A549 (cell line): Measurements from ENCODE around the gene CFH. TPM values are rescaled to one million over a fixed set of nuclear protein-coding genes. Genes with fewer than 3 reads are reported as not detected.

Experiments
- ATAC-seq, 2 experiments: fragments of 200-7000 bp in 1 of 2; fragments of >200 bp in 1 of 2; cut with Nextera tagmentation in 1 of 2; cut with Tn5 transposase in 1 of 2; 3 replicates each; pipeline versions ENCODE4 v1.8.0 to v1.9.1; 2018 to 2020; ENCODE audit warnings: mild to moderate bottlenecking in 1 of 2, moderate library complexity in 1 of 2
- CTCF ChIA-PET: fragments of 300-600 bp; sonication (Branson Sonifier 250); formaldehyde crosslinking; extraction: SDS; loops from one replicate; lab custom pipeline; 2021; ENCODE audit warnings: antibody characterized with exemption, inconsistent platforms; lab: Yijun Ruan, JAX
- POLR2A ChIA-PET: fragments of 350-600 bp; formaldehyde crosslinking; extraction: SDS; loops from one replicate; lab custom pipeline; 2021; ENCODE audit warnings: antibody characterized with exemption, inconsistent platforms; lab: Yijun Ruan, JAX
- DNase-seq, 2 experiments: peaks; one replicate each; pipeline versions ENCODE4 v3.0.0 to v3.0.0-alpha.2; 2011 to 2016; ENCODE audit warnings: low read depth in 1 of 2, low spot score in 1 of 2
- FAIRE-seq: peaks from 2 replicates; lab custom pipeline; 2011; peaks lifted over from hg19 to GRCh38; lab: Jason Lieb, UNC
- H3K27ac ChIP-seq, 2 experiments: fragments of >200 bp; sonication (Bioruptor Twin); formaldehyde crosslinking; 3 replicates each; pipeline ENCODE4 v1.5.1; 2016 to 2017
- H3K4me1 ChIP-seq: fragments of >200 bp; sonication (Bioruptor Twin); formaldehyde crosslinking; 3 replicates; pipeline ENCODE4 v1.6.1; 2016
- H3K4me2 ChIP-seq: fragments of >200 bp; sonication (Bioruptor Twin); formaldehyde crosslinking; 3 replicates; pipeline ENCODE4 v1.6.1; 2016
- H3K4me3 ChIP-seq: fragments of >200 bp; sonication (Bioruptor Twin); formaldehyde crosslinking; 3 replicates; pipeline ENCODE4 v1.5.1; 2016
- H3K9me3 ChIP-seq: fragments of >200 bp; sonication (Bioruptor Twin); formaldehyde crosslinking; 3 replicates; pipeline ENCODE4 v1.6.1; 2016
- BCL3 ChIP-seq: fragments of >200 bp; sonication (Bioruptor Twin); formaldehyde crosslinking; IDR thresholded peaks from 3 replicates; pipeline ENCODE4 v1.6.1; 2016
- CEBPB ChIP-seq, 2 experiments: fragments of >200 bp in 1 of 2; sonication (Bioruptor Twin) in 1 of 2; formaldehyde crosslinking in 1 of 2; IDR thresholded peaks; 2 replicates each; pipeline ENCODE4 v1.6.1; 2012 to 2016
- CTCF ChIP-seq: fragments of >200 bp; sonication (Bioruptor Twin); formaldehyde crosslinking; IDR thresholded peaks from 3 replicates; pipeline ENCODE4 v1.5.1; 2016
- ELK1 ChIP-seq: fragments of 150-350 bp; IDR thresholded peaks from 2 replicates; pipeline ENCODE4 v1.6.1; 2014; ENCODE audit warnings: low read depth, mild to moderate bottlenecking, low read length
- FOSL2 ChIP-seq, 2 experiments: fragments of 450-650 bp in 1 of 2; fragments of >200 bp in 1 of 2; sonication (Bioruptor Twin) in 1 of 2; formaldehyde crosslinking; IDR thresholded peaks; 2 replicates each; pipeline versions ENCODE4 v1.5.0 to v1.6.1; 2016 to 2020; ENCODE audit warnings: mild to moderate bottlenecking in 1 of 2, moderate library complexity in 1 of 2
- HDAC2 ChIP-seq: fragments of 200-600 bp; sonication (generic); IDR thresholded peaks from 2 replicates; pipeline ENCODE4 v1.6.1; 2016
- HMGXB4 ChIP-seq: fragments of 250-450 bp; sonication (Bioruptor Pico); IDR thresholded peaks from 2 replicates; pipeline ENCODE4 v1.5.0; 2021; ENCODE audit warnings: mild to moderate bottlenecking, moderate library complexity, borderline replicate concordance
- HOXB5 ChIP-seq: fragments of 250-450 bp; sonication (Bioruptor Pico); IDR thresholded peaks from 2 replicates; pipeline ENCODE4 v1.5.0; 2020; ENCODE audit warnings: mild to moderate bottlenecking, moderate library complexity
- NPAS2 ChIP-seq: fragments of 250-450 bp; sonication (Bioruptor Pico); IDR thresholded peaks from 2 replicates; pipeline ENCODE4 v1.8.0; 2022; ENCODE audit warnings: mild to moderate bottlenecking, moderate library complexity, borderline replicate concordance
- PBX3 ChIP-seq: IDR thresholded peaks from 2 replicates; pipeline ENCODE4 v1.6.1; 2012
- POLR2A ChIP-seq: IDR thresholded peaks from 2 replicates; pipeline ENCODE4 v1.6.1; 2012; ENCODE audit warnings: mild to moderate bottlenecking, low read length
- RAD21 ChIP-seq, 2 experiments: fragments of >200 bp in 1 of 2; sonication (Bioruptor Twin) in 1 of 2; formaldehyde crosslinking in 1 of 2; IDR thresholded peaks in 1 of 2; conservative IDR thresholded peaks in 1 of 2; 2 replicates in 1 of 2; 3 replicates in 1 of 2; pipeline ENCODE4 v1.6.1; 2012 to 2018; ENCODE audit warnings: inconsistent platforms in 1 of 2
- REST ChIP-seq: fragments of 200-600 bp; sonication (generic); IDR thresholded peaks from 2 replicates; pipeline ENCODE4 v1.6.1; 2016; ENCODE audit warnings: antibody characterized with exemption, mild to moderate bottlenecking, moderate library complexity
- USF2 ChIP-seq: fragments of 450-650 bp; IDR thresholded peaks from 2 replicates; pipeline ENCODE4 v1.6.1; 2014; ENCODE audit warnings: antibody characterized with exemption
- ZNF302 ChIP-seq: fragments of 250-450 bp; sonication (Bioruptor Pico); IDR thresholded peaks from 2 replicates; pipeline ENCODE4 v1.9.0; 2021; ENCODE audit warnings: inconsistent platforms, mild to moderate bottlenecking, moderate library complexity
- ZSCAN20 ChIP-seq: fragments of 250-450 bp; sonication (Bioruptor Pico); IDR thresholded peaks from 2 replicates; pipeline ENCODE4 v1.8.0; 2022; ENCODE audit warnings: mild to moderate bottlenecking, moderate library complexity
- WGBS: methylation state at CpG from one replicate; pipeline ENCODE4 v1.1.6; 2017; ENCODE audit errors: missing lambda C conversion rate; 5-methylcytosine and 5-hydroxymethylcytosine counted together
- polyA minus RNA-seq: library from RNA; depleted of rRNA, polyadenylated mRNA; stranded (reverse); fragments of >200 nt; gene quantifications from 2 replicates; pipeline ENCODE4 v1.2.3, GENCODE V29; 2011; rRNA and poly(A)+ RNA removed
- polyA plus RNA-seq, 4 experiments: library from polyadenylated mRNA; depleted of rRNA in 3 of 4; stranded (reverse); fragments of >200 nt; fragmentation: RNase III in 1 of 4; extraction: RNeasy Plus Mini Kit Qiagen cat#74134 plus additional on column Dnase treatment in 1 of 4; gene quantifications; 2 replicates in 3 of 4; 3 replicates in 1 of 4; pipeline ENCODE4 v1.2.3, GENCODE V29; 2011 to 2017

Gene CFH
- polyA plus RNA-seq (2011; rRNA removed) (68.1 and 78.5 TPM in 2 replicates), polyA plus RNA-seq (2017; fragmentation: RNase III; extraction: RNeasy Plus Mini Kit Qiagen cat#74134 plus additional on column Dnase treatment) (4.8 to 8.2 TPM (median 6.3 TPM) in 3 replicates), polyA minus RNA-seq (16.2 and 22.3 TPM in 2 replicates)
- 1.9 and 2.6 TPM in 2 replicates for polyA plus RNA-seq (2012; cell fraction: cytosol; rRNA removed)
- polyA plus RNA-seq (2012; cell fraction: nucleus; rRNA removed), result 2.1 and 2.5 TPM in 2 replicates

GRCh38 chr1:196651637-196652215 is at the start of gene CFH:
CFH (plus strand) TSS chr1:196652043; CDS start chr1:196652118, 75 bp downstream.
- FAIRE-seq (no peak), ATAC-seq (peak in 1 of 2 experiments; percentile 60; a peak in 3 of 6 replicates), DNase-seq (peak in 1 of 2 experiments; percentile 23)
- no peak for TF ChIP-seq REST
- TF ChIP-seq FOSL2 (IDR thresholded peaks at IDR 0.05), result no peak
- no peak for TF ChIP-seq FOSL2 (CRISPR knock-in tag; IDR thresholded peaks at IDR 0.05)
- no peak for TF ChIP-seq ELK1
- no peak for TF ChIP-seq ZSCAN20
- TF ChIP-seq ZNF302 (CRISPR knock-in tag), result no peak
- TF ChIP-seq USF2, result no peak
- TF ChIP-seq NPAS2 (CRISPR knock-in tag), result no peak
- TF ChIP-seq RAD21 (conservative IDR thresholded peaks at IDR 0.05 in 1 of 2, IDR thresholded peaks at IDR 0.05 in 1 of 2), result no peak
- no peak for TF ChIP-seq CEBPB (IDR thresholded peaks at IDR 0.05)
- no peak for TF ChIP-seq BCL3
- no peak for TF ChIP-seq CTCF
- TF ChIP-seq PBX3, result no peak
- no peak for TF ChIP-seq HMGXB4 (CRISPR knock-in tag)
- TF ChIP-seq HOXB5, result no peak
- no peak for TF ChIP-seq POLR2A
- no peak for TF ChIP-seq HDAC2
- WGBS, result 11% methylated on average over 5 of the region's 5 CpGs
- no peaks in the 10 kb centered on the region for H3K9me3 ChIP-seq
- H3K4me3 ChIP-seq, result peak within 1 kb of the TSS; percentile 30
- peaks cover 3% of the 10 kb centered on the region; the same call in 1 of the 3 replicates for H3K4me1 ChIP-seq
- H3K4me2 ChIP-seq, result peak within 1 kb of the TSS; percentile 59
- ChIA-PET CTCF (interaction anchor here (0.8 kb wide), 1 partner anchor 503 kb away, joined by 3 read pairs; no protein-coding TSS in a partner anchor), POLR2A (no interaction called here)
- H3K27ac ChIP-seq, result peak within 1 kb of the TSS; percentile 29 to 52; a peak in 4 of 6 replicates
